Measurements from ENCODE around the gene MAST4.

The MAST4 gene

DNA sequence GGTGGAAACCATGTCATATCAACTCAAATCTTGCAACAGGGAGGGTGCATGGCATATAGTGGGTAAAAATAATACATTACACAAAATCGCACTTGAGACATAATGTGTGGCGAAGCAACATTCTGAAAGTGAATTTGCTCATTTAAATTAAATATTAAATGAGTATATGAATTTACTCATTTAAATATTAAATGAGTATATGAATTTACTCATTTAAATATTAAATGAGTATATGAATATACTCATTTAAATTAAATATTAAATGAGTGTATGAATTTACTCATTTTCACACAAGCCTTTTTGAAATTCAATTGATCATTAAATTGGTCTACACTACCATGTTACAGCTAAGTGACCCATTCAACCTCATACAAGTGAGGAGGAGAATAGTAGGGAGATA lies 10.5 kb downstream of the MAST4 start:
- no peak for DNase-seq

DNA sequence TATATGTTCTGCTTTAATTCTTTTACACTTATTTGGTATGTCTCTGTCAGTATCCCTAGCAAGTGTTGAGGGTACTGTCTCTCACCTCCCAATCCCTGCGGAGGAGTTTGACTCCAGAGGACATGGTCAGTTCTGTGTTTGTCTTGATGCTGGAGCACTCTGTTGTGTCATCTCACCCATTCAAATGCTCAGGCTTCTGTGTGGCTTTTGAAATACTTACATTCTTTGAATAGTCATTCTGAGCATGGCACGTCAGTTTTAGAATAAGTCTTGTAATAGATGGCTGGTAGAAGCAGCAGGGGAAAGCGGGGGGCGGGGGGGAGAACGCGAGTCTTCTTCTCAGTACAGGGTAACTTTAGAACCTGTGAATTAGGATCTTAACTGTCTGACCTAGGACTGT lies 12.3 kb downstream of the MAST4 start:
- no peak for DNase-seq

GRCh38 chr5:66609615-66610014 lies 13.4 kb downstream of the MAST4 start:
- DNase-seq: no peak

- no peak for DNase-seq
These were observed 16.0 kb downstream of the MAST4 start for GRCh38 chr5:66612226-66612625.

DNA sequence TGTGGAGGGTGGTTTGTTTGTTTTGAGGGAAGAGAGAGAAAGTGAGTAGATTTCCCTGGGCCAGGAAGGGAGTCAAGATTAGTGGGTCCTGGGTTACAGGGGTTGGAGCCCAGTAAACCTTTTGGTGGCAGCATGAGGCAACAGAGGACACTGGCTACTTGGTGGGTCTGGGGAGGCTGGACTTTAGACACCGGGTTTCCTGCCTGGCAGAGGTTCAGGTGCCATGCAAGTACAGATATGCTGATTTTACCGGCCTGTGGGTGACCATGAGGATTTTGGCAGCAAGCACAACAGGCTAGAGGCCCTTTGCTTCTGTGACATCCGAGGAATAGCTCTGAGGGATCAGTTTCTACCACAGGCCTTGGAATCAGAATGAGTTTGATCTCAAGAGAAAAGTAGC lies 18.9 kb downstream of the MAST4 start:
- no peak for DNase-seq

- DNase-seq: no peak
These were observed 19.7 kb downstream of the MAST4 start for GRCh38 chr5:66615894-66616293.

- no peak for DNase-seq
These were observed 20.5 kb downstream of the MAST4 start for GRCh38 chr5:66616520-66617225.

DNA sequence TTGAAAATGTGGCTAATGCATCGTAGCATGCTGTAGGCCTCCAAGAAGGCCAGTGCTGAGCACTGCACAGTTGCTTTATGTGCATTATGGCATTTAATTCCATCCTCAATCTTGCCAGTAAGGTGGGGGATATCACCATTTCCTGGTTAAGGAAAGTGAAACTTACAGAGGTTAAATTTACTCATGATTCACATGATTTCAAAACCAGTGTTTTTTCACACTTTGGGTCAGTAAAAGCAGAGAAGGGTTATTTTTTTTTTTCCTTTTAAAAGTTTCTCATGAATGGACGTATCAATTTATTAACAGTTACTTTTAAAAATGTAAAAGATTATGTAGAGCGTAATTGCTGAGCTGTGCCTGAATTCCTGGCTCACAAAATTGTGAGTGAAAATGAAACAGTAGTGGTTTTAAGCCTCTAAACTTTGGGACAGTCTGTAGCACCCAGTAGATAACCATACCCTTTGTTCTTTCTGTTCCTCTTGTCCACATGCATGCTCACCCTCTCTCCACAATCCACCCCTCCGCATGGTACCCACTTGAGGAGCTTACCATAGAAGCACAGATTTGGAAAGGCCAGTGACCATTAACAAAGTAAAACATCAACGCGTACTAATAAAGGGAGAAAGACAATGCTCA lies 21.2 kb downstream of the MAST4 start:
- no peak for DNase-seq

- DNase-seq: no peak
These were observed 22.0 kb downstream of the MAST4 start for GRCh38 chr5:66617991-66618768.

DNA sequence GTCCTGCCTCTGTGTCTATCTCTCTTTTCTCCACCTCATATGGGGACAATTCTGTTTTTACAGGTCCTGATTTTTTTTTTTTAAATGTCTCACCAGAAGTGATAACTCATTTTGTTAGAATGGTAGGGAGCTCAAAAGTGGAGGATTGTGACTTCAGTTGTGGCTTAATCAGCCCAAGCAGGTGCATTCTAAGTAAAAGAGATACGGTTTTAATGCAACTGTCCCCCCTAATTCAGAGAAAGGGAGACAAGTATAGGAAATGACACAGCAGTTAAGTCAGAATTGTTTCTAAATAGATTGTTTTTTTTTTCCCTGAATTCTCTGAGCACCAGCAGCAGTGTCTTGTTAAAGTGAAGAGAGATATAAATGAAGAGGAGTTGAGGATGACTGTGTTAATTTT lies 24.5 kb downstream of the MAST4 start:
- DNase-seq: no peak

GRCh38 chr5:66621146-66621545 lies 25.0 kb downstream of the MAST4 start:
- DNase-seq: no peak

DNA sequence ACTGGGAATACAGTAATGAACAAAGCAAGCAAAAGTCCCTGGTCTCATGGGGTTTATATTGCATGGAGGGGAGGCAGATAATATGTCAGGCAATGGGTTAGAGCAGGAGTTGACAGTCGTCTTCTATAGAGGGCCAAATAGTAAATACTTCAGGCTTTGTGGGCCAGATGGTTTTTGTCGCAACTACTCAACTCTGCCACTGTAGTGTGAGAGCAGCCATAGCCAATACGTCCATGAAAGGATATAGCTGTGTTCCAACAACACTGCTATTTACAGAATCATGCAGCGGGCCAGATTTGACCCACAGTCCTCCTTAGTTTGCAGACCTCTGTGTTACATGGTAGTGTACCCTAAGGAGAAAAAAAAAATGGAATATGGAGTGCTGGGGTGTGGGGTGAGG lies 25.5 kb downstream of the MAST4 start:
- no peak for DNase-seq

GRCh38 chr5:66628561-66628960 lies 32.4 kb downstream of the MAST4 start:
- DNase-seq: no peak

DNA sequence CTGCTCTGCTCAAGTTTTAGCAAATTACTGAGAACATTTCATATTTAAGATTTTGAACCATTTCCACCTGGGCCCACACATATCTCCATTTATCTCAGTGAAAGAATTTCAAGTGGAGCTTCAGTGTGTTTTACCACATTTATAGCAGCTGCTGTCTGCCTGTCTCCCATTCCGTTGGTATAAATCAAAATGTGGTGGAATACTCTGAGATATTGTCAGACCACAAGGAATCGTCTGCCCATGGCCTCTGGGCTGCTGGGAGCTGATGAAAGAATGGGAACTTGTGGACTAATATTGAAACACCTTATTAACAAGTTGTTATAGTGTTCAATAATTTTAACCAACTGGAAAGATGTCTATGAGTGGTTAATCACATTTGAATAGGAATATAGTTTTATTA lies 33.3 kb downstream of the MAST4 start:
- no peak for DNase-seq

GRCh38 chr5:66633754-66634153 lies 37.6 kb downstream of the MAST4 start:
- no peak for DNase-seq

GRCh38 chr5:66634601-66635000 lies 38.4 kb downstream of the MAST4 start:
- no peak for DNase-seq

DNA sequence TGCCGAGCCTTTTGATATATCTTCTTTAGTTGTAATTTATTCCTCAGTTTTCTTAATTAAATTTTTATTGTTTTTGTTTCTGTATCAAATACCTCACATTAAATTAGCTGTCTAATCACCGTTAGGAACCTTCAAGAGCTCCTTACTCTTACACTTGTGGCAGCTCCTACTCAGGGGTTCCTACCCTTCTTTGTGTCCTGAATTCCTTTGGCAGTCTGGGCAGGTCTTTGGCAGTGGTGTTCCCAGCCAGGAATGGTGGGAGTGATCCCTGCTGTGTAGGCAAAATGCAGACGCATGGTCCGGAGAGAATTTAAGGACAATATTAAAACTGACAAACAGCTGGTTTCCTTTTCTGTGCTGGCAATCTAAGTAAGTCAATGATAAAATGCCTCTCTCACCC lies 41.8 kb downstream of the MAST4 start:
- no peak for DNase-seq

- DNase-seq: no peak
These were observed 42.8 kb downstream of the MAST4 start for GRCh38 chr5:66639037-66639436.

- DNase-seq: no peak
These were observed 46.3 kb downstream of the MAST4 start for GRCh38 chr5:66642538-66642937.

GRCh38 chr5:66643387-66643786 lies 47.2 kb downstream of the MAST4 start:
- no peak for DNase-seq

- DNase-seq: no peak
These were observed 47.9 kb downstream of the MAST4 start for GRCh38 chr5:66644111-66644510.

- no peak for DNase-seq
These were observed 48.8 kb downstream of the MAST4 start for GRCh38 chr5:66645039-66645438.

DNA sequence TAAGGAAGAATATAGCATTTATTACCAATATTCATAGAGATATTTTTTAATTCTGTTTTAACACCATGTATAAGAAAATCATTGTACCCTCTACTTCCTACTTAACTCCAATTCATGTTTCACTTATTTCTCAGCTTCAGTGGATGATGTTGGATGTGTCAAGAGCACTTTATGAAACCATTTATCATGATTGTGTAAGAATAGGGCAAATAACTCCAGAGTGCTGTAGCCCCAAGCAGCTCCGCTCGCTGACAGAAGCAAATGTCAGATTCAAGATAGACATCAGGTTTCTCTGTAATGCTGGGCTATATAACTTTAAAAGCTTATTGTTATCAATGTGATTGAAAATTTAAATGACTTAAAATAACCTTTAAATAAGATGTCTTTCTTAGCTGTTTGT lies 50.4 kb downstream of the MAST4 start:
- no peak for DNase-seq
